H9 (cell line): ENCODE measurements around the gene EMC8. TPM values are rescaled to one million over a fixed set of nuclear protein-coding genes. Genes with fewer than 3 reads are reported as not detected.

Source experiments
- DNase-seq: peaks from one replicate; pipeline ENCODE4 v3.0.0-alpha.2; 2017
- H2AFZ ChIP-seq: one replicate; pipeline ENCODE4 v1.6.1; 2013; ENCODE audit warnings: mild to moderate bottlenecking, low read length, control low read depth, moderate library complexity
- H2AK5ac ChIP-seq: 2 replicates; pipeline ENCODE4 v1.6.1; 2013; ENCODE audit warnings: low read length, control low read depth, mixed read lengths; ENCODE audit not compliant: insufficient read length
- H2BK120ac ChIP-seq: one replicate; pipeline ENCODE4 v1.6.1; 2013; ENCODE audit warnings: low read depth, mild to moderate bottlenecking, low read length, control low read depth, inconsistent platforms; ENCODE audit not compliant: poor library complexity, severe bottlenecking
- H2BK12ac ChIP-seq: 2 replicates; pipeline ENCODE4 v1.6.1; 2013; ENCODE audit warnings: low read length, control low read depth, mixed read lengths, low read depth; ENCODE audit not compliant: insufficient read length
- H2BK15ac ChIP-seq: 2 replicates; pipeline ENCODE4 v1.6.1; 2013; ENCODE audit warnings: low read depth, low read length, control low read depth
- H2BK20ac ChIP-seq: one replicate; pipeline ENCODE4 v1.6.1; 2013; ENCODE audit warnings: low read depth, mild to moderate bottlenecking, low read length, control low read depth, inconsistent platforms; ENCODE audit not compliant: poor library complexity, severe bottlenecking
- H2BK5ac ChIP-seq: 2 replicates; pipeline ENCODE4 v1.6.1; 2013; ENCODE audit warnings: low read length, control low read depth, mixed read lengths; ENCODE audit not compliant: insufficient read length
- H3K14ac ChIP-seq: 2 replicates; pipeline ENCODE4 v1.6.1; 2013; ENCODE audit warnings: low read length, control low read depth; ENCODE audit not compliant: insufficient read depth
- H3K18ac ChIP-seq: 2 replicates; pipeline ENCODE4 v1.6.1; 2013; ENCODE audit warnings: low read depth, mild to moderate bottlenecking, mixed read lengths, low read length, control low read depth; ENCODE audit not compliant: insufficient read length
- H3K23ac ChIP-seq: 2 replicates; pipeline ENCODE4 v1.6.1; 2013; ENCODE audit warnings: low read length, control low read depth, mixed read lengths, low read depth; ENCODE audit not compliant: insufficient read length
- H3K23me2 ChIP-seq: 2 replicates; pipeline ENCODE4 v1.6.1; 2013; ENCODE audit warnings: low read depth, mild to moderate bottlenecking, mixed read lengths, low read length, control low read depth; ENCODE audit not compliant: insufficient read length, poor library complexity, severe bottlenecking
- H3K27ac ChIP-seq: 2 replicates; pipeline ENCODE4 v1.5.1; 2013; ENCODE audit warnings: low read length, control low read depth, mixed read lengths, low read depth; ENCODE audit not compliant: insufficient read length
- H3K27me3 ChIP-seq: 2 replicates; pipeline ENCODE4 v1.6.1; 2013; ENCODE audit warnings: low read length, control low read depth, inconsistent platforms; ENCODE audit not compliant: insufficient read depth
- H3K4ac ChIP-seq: 2 replicates; pipeline ENCODE4 v1.6.1; 2013; ENCODE audit warnings: low read depth, mild to moderate bottlenecking, control low read depth, inconsistent platforms, low read length, moderate library complexity
- H3K4me1 ChIP-seq: 2 replicates; pipeline ENCODE4 v1.6.1; 2013; ENCODE audit warnings: low read length, control low read depth, inconsistent platforms; ENCODE audit not compliant: insufficient read depth
- H3K4me2 ChIP-seq: 2 replicates; pipeline ENCODE4 v1.6.1; 2013; ENCODE audit warnings: low read length, control low read depth, mixed read lengths; ENCODE audit not compliant: insufficient read length, insufficient read depth
- H3K56ac ChIP-seq: 2 replicates; pipeline ENCODE4 v1.6.1; 2013; ENCODE audit warnings: low read depth, mild to moderate bottlenecking, mixed read lengths, low read length, control low read depth; ENCODE audit not compliant: insufficient read length
- H3K79me1 ChIP-seq: 2 replicates; pipeline ENCODE4 v1.6.1; 2013; ENCODE audit warnings: low read depth, mild to moderate bottlenecking, moderate library complexity, low read length, control low read depth, inconsistent platforms; ENCODE audit not compliant: insufficient read depth, poor library complexity, severe bottlenecking
- H3K79me2 ChIP-seq: 2 replicates; pipeline ENCODE4 v1.6.1; 2013; ENCODE audit warnings: low read length, control low read depth, inconsistent platforms; ENCODE audit not compliant: insufficient read depth
- H3K9ac ChIP-seq: 2 replicates; pipeline ENCODE4 v1.6.1; 2013; ENCODE audit warnings: low read length, control low read depth, mixed read lengths; ENCODE audit not compliant: insufficient read length; ENCODE audit errors: extremely low read depth
- H3K9me3 ChIP-seq: one replicate; pipeline ENCODE4 v1.6.1; 2013; ENCODE audit warnings: low read depth, low read length, inconsistent platforms; ENCODE audit not compliant: control insufficient read depth
- H3T11ph ChIP-seq: one replicate; pipeline ENCODE4 v1.6.1; 2013; ENCODE audit warnings: mild to moderate bottlenecking, low read length, control low read depth, inconsistent platforms
- H4K20me1 ChIP-seq: one replicate; pipeline ENCODE4 v1.6.1; 2013; ENCODE audit not compliant: control insufficient read depth, insufficient read length, insufficient read depth
- H4K5ac ChIP-seq: 2 replicates; pipeline ENCODE4 v1.6.1; 2013; ENCODE audit warnings: low read depth, mild to moderate bottlenecking, mixed read lengths, low read length, control low read depth; ENCODE audit not compliant: insufficient read length
- H4K8ac ChIP-seq: replicated peaks from 2 replicates; pipeline ENCODE4 v1.6.1; 2013; ENCODE audit warnings: low read length, control low read depth, mixed read lengths, low read depth; ENCODE audit not compliant: insufficient read length
- H4K91ac ChIP-seq: 2 replicates; pipeline ENCODE4 v1.6.1; 2013; ENCODE audit warnings: low read depth, mild to moderate bottlenecking, moderate library complexity, mixed read lengths, low read length, control low read depth; ENCODE audit not compliant: insufficient read length
- H3K27ac Mint-ChIP-seq, 3 experiments: 2 replicates in 2 of 3; 3 replicates in 1 of 3; pipeline ENCODE4 v1.8.0; 2020 to 2021; ENCODE audit warnings: mixed read lengths in 3 of 3, mild to moderate bottlenecking in 1 of 3, moderate library complexity in 1 of 3
- H3K27me3 Mint-ChIP-seq: 2 replicates; pipeline ENCODE4 v1.8.0; 2021; ENCODE audit warnings: low read depth, mild to moderate bottlenecking, moderate library complexity, mixed read lengths
- H3K36me3 Mint-ChIP-seq, 3 experiments: 2 replicates in 2 of 3; 3 replicates in 1 of 3; pipeline ENCODE4 v1.8.0; 2020 to 2021; ENCODE audit warnings: low read depth in 3 of 3, mixed read lengths in 3 of 3; ENCODE audit not compliant: insufficient read depth in 1 of 3
- H3K4me1 Mint-ChIP-seq, 2 experiments: 2 replicates each; pipeline ENCODE4 v1.8.0; 2020; ENCODE audit warnings: mixed read lengths in 2 of 2
- H3K4me3 Mint-ChIP-seq, 2 experiments: 2 replicates in 1 of 2; 3 replicates in 1 of 2; pipeline ENCODE4 v1.8.0; 2020 to 2021; ENCODE audit warnings: mild to moderate bottlenecking in 2 of 2, mixed read lengths in 2 of 2, moderate library complexity in 1 of 2
- H3K9me3 Mint-ChIP-seq, 2 experiments: 2 replicates in 1 of 2; 3 replicates in 1 of 2; pipeline ENCODE4 v1.8.0; 2020; ENCODE audit warnings: mild to moderate bottlenecking in 2 of 2, mixed read lengths in 2 of 2, moderate library complexity in 1 of 2
- CTCF ChIP-seq: fragments of 200-600 bp; sonication (generic); conservative IDR thresholded peaks from 3 replicates; pipeline ENCODE4 v1.8.0; 2021; ENCODE audit warnings: antibody characterized with exemption, mild to moderate bottlenecking
- WGBS: extraction: QIAGEN DNeasy Blood & Tissue Kit; methylation state at CpG from one replicate; pipeline ENCODE4 v1.1.7; 2013; ENCODE audit warnings: missing lambda C conversion rate, low lambda C conversion rate, mixed read lengths; ENCODE audit not compliant: insufficient read length; ENCODE audit errors: extremely low coverage; 5-methylcytosine and 5-hydroxymethylcytosine counted together
- total RNA-seq: library from RNA; stranded (reverse); gene quantifications from 2 replicates; pipeline ENCODE4 v1.2.1, GENCODE V29; 2021

Gene EMC8
- total RNA-seq, 1 experiment from 2014 or later, result 52.3 TPM

DNA sequence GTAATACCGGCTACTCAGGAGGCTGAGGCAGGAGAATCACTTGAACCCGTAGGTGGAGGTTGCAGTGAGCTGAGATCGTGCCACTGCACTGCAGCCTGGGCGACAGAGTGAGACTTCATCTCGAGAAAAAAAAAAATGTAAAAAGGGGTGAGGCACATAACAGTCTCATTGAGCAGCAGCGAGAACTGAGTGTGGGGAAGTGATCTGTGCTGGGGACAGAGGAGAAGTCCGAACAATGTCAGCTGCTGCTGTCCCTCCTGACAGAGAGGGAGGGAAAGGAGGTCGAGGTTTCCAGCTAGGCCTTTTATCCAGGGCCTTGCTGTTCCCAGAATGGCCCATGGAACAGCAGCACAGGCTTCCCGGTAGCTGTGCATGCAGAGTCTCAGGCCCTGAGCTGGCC lies 62.4 kb downstream of the EMC8 start:
- peak overlapping the region in 1 of 3 experiments; percentile 67; a peak in 2 of 7 replicates for H3K27ac Mint-ChIP-seq
- Histone ChIP-seq H2BK12ac (no peak overlapping the region), H4K5ac (no peak overlapping the region), H3T11ph (no peak overlapping the region), H3K9me3 (no peaks in the 10 kb centered on the region), H3K4ac (no peak overlapping the region), H3K79me2 (no peaks in the 10 kb centered on the region), H3K27me3 (no peaks in the 10 kb centered on the region), H3K23me2 (no peaks in the 10 kb centered on the region), H3K79me1 (no peaks in the 10 kb centered on the region), H3K18ac (no peak overlapping the region), H3K14ac (no peak overlapping the region; the same call in 1 of the 2 replicates), H3K23ac (no peak overlapping the region), H2BK5ac (no peak overlapping the region), H2BK20ac (no peak overlapping the region), H2AFZ (no peak overlapping the region), H3K4me2 (no peak overlapping the region), H4K91ac (no peak overlapping the region), H3K9ac (no peak overlapping the region), H3K56ac (no peak overlapping the region), H3K27ac (no peak overlapping the region), H4K20me1 (no peaks in the 10 kb centered on the region), H3K4me1 (no peaks in the 10 kb centered on the region; the same call in 1 of the 2 replicates), H4K8ac (no peak overlapping the region), H2AK5ac (no peak overlapping the region), H2BK15ac (no peak overlapping the region), H2BK120ac (no peak overlapping the region)
- no peak for TF ChIP-seq CTCF
- H3K36me3 Mint-ChIP-seq, result no peaks in the 10 kb centered on the region
- H3K9me3 Mint-ChIP-seq, result no peaks in the 10 kb centered on the region; a peak in 1 of 5 replicates
- no peak for DNase-seq
- H3K4me1 Mint-ChIP-seq, result peaks cover 14 to 22% of the 10 kb centered on the region in 2 experiments
- WGBS, result no CpG with 5 or more reads among the region's 9 CpGs
- H3K4me3 Mint-ChIP-seq, result no peak overlapping the region
- no peaks in the 10 kb centered on the region for H3K27me3 Mint-ChIP-seq
